GM19467 (cell line): ENCODE data around the gene C4A.
A peak's percentile ranks its signal among the peaks of the same experiment; 100 is the strongest.
"Not testable (repeated sequence)": the region's sequence is repeated elsewhere in the genome, so short reads cannot be mapped to it uniquely, and the experiment has no call there.

Source experiments
- ATAC-seq: cut with Tn5 transposase; IDR thresholded peaks from one replicate; pipeline ENCODE4 v1.9.1; 2021; ENCODE audit warnings: mild to moderate bottlenecking, moderate library complexity; ENCODE audit not compliant: unreplicated experiment

Gene C4A

DNA sequence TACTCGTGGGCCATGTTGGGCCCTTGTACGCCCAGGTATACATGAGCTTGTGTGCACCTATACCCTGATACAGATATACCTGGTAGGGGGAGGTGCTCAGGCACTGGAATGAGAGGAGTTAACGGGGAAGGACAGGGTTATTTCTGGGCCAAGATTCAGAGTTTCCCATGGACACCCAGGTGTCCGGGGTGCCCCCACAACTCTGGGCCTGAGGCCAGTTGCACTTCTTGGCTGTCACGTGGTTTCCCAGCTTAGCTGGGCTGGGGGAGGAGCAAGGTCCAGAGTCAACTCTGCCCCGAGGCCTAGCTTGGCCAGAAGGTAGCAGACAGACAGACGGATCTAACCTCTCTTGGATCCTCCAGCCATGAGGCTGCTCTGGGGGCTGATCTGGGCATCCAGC is at the start of gene C4A:
C4A (plus strand) TSS at position 314 of the 400 bp plus-strand sequence; CDS start at position 365, 51 bp downstream.
- ATAC-seq = not testable (repeated sequence)

DNA sequence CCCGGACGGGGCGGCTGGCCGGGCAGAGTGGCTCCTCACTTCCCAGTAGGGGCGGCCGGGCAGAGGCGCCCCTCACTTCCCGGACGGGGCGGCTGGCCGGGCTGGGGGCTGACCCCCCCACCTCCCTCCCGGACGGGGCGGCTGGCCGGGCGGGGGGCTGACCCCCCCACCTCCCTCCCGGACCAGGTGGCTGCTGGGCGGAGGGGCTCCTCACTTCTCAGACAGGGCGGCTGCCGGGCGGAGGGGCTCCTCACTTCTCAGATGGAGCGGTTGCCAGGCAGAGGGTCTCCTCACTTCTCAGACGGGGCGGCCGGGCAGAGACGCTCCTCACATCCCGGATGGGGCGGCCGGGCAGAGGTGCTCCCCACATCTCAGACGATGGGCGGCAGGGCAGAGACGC is 49.7 kb upstream of the C4A start:
- not testable (repeated sequence) for ATAC-seq

DNA sequence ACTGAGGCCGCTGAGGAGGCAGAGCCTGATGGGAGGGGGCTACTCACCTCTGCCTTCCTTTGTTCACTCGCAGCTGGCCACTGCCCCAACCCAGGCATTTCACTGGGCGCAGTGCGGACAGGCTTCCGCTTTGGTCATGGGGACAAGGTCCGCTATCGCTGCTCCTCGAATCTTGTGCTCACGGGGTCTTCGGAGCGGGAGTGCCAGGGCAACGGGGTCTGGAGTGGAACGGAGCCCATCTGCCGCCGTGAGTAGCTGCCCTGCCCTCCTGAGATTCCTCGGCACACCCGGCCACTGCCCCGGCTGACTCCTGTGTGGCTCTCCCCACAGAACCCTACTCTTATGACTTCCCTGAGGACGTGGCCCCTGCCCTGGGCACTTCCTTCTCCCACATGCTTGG is 48.3 kb upstream of the C4A start:
- ATAC-seq = no peak

DNA sequence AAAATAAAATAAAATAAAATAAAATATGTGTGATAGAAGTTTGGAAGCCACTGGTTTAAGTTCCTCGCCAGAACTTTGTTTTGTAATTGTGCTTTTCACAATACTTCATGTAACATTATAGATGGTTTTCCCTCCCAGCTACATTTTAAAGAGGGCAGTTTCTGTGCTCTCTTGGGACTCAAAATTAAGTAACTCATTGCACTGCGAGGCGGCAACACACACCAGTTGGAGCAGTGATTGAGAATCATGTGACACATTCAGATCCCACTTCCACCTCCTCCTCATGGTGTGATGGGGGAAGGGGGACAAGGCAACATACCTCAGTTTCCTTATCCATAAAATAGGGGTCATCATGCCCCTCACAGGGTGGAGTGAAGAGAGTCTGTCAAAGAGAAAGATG is 46.8 kb upstream of the C4A start:
- no peak for ATAC-seq

DNA sequence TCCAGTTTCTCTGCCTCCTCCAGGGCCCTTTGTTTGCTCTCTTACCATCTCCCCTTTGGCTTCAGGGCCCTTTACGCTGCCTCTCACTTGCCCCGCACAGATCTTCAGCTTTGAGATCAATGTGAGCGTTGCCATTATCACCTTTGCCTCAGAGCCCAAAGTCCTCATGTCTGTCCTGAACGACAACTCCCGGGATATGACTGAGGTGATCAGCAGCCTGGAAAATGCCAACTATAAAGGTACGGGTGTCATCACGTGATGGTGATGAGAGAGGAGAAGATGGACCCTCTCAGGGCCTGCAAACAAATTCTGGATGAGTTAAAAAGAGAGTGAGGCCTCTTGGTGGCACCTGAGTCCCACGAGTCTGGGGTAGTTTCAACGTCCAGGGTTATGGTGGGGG is 46.0 kb upstream of the C4A start:
- ATAC-seq = no peak

DNA sequence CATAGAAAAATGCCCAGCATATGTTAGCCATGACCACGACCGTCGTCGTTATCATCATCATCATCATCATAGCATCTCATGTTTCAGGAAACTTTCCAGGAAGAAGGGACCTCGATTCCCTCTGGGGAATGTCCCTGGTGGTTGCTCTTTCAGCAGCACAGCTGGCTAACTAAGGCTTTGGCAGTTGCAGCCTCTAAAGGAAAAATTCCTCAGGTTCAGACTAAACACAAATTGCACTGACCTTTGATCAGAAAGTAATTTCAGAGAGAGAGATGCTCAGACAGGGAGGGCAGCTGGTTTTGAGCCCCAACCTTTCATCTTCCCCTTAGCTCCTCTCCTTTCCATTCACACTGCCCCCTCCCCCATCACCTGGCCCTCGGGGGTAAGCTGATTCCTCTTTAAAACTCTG is 41.6 kb upstream of the C4A start:
- no peak for ATAC-seq

DNA sequence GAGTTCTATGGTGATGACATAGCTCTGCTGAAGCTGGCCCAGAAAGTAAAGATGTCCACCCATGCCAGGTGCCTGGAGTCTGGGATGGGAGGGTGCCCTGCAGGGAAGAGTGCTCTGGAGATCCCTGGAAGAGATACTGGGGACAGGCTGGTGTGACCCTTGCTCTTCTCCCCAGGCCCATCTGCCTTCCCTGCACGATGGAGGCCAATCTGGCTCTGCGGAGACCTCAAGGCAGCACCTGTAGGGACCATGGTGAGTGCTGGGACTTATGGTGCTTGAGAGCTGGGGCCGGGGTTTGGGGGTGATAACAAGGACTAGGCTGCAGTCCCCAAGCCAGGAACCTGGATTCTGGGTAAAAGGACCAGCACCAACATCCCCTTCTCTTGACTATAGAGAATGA is 38.1 kb upstream of the C4A start:
- no peak for ATAC-seq

DNA sequence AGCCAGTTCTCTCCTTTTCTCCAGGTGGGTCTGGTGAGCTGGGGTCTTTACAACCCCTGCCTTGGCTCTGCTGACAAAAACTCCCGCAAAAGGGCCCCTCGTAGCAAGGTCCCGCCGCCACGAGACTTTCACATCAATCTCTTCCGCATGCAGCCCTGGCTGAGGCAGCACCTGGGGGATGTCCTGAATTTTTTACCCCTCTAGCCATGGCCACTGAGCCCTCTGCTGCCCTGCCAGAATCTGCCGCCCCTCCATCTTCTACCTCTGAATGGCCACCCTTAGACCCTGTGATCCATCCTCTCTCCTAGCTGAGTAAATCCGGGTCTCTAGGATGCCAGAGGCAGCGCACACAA is 36.7 kb upstream of the C4A start:
- no peak for ATAC-seq

DNA sequence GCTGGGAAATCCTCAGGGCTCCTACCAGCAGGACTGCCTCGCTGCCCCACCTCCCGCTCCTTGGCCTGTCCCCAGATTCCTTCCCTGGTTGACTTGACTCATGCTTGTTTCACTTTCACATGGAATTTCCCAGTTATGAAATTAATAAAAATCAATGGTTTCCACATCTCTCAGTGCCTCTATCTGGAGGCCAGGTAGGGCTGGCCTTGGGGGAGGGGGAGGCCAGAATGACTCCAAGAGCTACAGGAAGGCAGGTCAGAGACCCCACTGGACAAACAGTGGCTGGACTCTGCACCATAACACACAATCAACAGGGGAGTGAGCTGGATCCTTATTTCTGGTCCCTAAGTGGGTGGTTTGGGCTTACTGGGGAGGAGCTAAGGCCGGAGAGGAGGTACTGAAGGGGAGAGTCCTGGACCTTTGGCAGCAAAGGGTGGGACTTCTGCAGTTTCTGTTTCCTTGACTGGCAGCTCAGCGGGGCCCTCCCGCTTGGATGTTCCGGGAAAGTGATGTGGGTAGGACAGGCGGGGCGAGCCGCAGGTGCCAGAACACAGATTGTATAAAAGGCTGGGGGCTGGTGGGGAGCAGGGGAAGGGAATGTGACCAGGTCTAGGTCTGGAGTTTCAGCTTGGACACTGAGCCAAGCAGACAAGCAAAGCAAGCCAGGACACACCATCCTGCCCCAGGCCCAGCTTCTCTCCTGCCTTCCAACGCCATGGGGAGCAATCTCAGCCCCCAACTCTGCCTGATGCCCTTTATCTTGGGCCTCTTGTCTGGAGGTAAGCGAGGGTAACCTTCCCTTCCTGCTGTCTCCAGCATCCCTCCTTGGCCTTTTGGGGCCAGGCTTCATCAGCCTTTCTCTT is 36.1 kb upstream of the C4A start, which contains the start of gene CFB:
CFB (plus strand) TSS at position 589 of the 863 bp plus-strand sequence; CDS start at position 716, 127 bp downstream.
- ATAC-seq = no peak

DNA sequence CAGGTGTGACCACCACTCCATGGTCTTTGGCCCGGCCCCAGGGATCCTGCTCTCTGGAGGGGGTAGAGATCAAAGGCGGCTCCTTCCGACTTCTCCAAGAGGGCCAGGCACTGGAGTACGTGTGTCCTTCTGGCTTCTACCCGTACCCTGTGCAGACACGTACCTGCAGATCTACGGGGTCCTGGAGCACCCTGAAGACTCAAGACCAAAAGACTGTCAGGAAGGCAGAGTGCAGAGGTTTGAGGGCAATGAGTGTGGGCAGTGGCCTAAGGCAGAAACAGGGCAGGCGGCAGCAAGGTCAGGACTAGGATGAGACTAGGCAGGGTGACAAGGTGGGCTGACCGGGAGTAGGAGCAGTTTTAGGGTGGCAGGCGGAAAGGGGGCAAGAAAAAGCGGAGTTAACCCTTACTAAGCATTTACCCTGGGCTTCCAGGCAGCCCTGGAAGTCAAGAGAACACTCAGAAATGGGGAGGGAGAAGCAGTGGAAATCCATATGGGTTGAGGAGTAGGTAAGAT is 35.4 kb upstream of the C4A start:
- ATAC-seq = no peak

DNA sequence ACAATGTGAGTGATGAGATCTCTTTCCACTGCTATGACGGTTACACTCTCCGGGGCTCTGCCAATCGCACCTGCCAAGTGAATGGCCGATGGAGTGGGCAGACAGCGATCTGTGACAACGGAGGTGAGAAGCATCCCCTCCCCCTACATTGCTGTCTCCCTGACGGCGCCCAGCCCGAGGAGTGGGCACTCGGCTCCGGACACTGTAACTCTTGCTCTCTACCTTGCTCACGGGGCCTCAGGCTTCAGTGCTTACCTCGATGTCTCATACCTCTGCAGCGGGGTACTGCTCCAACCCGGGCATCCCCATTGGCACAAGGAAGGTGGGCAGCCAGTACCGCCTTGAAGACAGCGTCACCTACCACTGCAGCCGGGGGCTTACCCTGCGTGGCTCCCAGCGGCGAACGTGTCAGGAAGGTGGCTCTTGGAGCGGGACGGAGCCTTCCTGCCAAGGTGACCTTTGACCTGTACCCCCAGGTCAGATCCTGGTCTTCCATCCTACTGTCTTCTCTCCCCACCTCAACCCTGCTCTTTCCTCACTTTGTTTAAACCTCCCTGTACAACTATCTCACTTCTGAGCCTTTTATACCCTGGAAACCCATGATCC is 34.7 kb upstream of the C4A start:
- ATAC-seq = no peak

DNA sequence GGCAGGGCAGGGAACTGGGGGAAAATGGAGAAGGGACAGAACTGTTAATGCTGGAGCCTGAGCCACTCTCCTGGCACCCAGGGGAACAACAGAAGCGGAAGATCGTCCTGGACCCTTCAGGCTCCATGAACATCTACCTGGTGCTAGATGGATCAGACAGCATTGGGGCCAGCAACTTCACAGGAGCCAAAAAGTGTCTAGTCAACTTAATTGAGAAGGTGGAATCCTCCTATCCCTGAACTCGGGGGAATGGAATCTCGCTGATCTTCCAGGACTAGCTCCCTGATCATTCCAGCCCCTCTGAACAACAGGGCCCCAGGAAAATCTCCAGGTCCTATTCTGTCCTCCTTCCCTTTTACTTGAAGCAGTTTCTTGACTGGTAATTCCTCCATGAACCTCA is 34.0 kb upstream of the C4A start:
- no peak for ATAC-seq

DNA sequence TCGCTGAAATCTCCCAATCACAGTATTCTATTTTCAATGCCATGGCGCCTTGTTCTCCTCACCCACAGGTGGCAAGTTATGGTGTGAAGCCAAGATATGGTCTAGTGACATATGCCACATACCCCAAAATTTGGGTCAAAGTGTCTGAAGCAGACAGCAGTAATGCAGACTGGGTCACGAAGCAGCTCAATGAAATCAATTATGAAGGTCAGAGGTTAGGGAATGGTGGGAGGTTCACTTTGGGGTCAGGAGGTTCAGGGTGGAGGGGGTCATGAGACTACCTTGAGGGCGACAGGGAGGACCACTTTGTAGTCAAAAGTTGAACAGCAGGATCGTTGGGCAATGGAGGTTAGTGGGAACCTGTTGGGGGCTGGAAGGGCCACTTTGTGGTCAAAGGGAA is 33.6 kb upstream of the C4A start:
- no peak for ATAC-seq

DNA sequence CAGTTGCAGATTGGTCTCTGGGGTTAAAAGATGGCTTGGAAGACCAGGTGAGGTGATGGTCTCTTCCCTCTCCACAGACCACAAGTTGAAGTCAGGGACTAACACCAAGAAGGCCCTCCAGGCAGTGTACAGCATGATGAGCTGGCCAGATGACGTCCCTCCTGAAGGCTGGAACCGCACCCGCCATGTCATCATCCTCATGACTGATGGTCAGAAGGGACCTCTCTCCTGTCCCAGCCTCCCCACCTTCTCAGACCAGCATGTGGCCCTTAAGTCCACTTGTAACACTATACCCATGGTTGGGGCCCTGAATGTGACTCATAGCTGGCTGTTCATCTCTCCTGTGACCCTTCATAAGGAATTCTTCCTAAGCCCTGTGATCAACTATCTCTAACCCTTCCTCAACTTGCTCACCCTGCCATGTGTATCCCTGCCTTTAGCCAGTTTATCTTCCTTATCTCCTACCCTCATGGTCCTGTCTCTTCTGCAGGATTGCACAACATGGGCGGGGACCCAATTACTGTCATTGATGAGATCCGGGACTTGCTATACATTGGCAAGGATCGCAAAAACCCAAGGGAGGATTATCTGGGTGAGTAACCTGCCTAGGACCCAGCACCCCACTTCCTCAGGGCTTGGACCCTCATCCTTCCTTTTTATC is 33.0 kb upstream of the C4A start:
- ATAC-seq = no peak

DNA sequence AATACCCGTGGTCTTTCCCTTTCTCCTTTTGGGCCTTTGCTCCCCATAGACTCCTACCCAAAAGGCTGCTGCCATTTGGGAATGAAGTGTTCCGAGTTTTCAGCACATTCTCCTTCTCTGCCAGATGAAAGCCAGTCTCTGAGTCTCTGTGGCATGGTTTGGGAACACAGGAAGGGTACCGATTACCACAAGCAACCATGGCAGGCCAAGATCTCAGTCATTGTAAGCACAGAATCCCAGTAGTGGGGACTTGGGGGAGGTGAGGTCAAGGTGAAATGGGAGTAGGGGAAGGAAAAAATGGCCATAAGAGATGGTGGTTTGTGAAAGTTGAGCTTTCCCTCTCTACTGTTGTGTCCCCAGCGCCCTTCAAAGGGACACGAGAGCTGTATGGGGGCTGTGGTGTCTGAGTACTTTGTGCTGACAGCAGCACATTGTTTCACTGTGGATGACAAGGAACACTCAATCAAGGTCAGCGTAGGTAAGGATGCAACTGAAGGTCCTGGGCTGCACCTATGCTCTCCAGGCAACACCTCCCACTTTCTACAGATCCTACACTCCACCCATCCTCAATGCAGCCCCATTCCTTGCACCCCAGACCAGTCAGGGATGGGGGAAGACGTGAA is 31.8 kb upstream of the C4A start:
- ATAC-seq = no peak

DNA sequence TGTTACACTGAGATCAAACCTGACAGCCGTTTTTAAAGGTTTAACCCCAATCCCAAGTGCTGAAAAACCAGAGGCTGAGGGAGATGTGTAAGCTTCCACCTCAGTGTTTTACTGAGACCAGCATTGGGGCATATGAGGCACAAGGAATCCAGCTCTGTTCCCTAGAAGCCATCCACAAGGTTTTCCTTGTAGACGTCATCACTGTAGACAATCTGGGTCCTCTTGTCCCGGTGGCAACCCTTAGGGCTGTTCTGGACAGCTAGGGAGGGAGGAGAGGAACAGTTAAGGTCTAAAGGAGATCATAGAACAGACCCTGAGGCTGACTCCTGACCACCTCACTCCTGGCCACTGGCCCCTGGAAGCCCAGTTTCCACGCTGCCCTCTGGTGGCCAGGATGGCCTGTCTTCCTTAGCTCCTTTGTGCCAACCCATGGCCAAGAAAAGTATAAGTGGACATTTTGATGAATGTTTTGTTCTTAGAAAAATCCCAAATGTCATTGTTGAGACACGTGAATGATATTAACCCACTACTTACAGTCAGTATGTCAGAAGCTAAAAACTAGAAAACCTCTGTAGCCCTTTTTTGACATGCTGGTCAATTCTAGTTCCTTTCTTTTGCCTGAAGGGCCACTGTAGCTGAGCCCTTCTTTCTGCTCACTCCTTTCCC is 29.6 kb upstream of the C4A start:
- no peak for ATAC-seq

DNA sequence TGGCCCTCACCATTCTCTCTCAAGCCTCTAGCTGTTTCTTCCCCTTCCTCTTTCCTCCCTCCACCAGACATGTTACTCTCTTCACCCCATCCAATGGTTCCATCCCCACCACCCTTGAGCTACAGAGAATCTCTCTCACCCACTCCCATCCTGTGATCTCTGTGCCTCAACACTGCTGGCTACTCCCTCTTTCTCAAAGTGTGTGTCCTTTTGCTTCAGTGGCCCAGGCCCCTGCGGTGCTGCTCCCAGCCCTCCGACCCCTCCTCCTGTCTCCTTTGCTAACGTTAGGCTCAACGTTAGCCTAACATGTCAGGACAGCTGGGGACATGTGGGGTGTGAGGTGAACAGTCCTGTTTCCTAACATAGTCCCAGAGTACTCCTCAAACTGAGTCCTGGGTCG is 29.0 kb upstream of the C4A start:
- ATAC-seq = no peak

DNA sequence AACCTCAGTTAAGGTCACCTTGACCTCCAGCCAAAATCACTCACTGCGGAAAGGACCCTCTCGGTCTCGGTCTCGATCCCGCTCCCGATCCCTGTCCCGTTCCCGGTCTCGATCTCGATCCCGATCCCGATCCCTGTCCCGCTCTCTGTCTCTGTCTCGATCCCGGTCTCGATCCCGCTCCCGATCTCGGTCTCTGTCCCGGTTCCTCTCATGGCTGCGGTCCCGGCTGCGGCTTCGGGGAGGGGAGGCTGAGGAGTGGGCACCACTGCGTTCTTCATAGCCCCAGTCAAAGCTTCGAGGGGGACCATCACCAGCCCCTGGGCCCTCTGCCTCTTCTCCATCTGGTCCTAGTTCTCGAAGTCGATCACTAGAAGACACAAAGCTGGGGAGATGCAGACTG is 27.3 kb upstream of the C4A start:
- ATAC-seq = no peak

DNA sequence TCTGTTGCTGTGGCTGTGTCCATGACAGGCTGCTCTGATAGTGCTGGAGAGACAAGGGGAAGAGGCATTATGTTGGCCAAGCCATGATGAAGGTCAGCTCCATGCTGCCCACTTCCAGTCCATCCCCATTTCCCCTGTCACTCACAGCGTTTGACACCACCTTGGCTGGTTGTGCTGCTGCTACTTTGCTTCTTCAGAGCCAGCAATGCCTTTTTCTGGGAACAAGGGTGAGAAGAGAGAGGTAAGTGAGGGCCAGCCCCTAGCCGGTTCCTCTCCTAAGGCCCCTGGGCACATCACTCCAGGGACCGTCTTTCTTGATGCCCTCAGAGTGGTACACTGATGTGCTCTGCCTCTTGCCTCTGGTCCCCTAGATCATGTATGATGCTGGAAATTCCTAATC is 25.1 kb upstream of the C4A start:
- no peak for ATAC-seq

DNA sequence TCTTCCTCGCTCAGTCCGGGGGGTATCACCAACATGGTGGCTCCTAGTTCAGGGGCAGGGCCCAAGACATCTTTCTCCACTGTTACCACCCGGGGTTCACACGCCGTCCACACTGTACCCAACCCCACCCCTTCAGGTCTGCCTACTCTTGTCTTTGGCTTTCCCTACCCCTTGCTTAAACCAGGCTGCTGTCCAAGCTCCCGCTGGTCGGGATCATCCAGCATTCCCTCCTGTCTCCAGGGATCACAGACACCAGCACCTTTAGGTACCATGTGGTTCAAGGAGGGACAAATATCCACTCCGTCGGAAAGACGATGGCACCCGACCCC is 23.5 kb upstream of the C4A start:
- peak; percentile 8 for ATAC-seq
